HepG2 (cell line): ENCODE results near the gene COMMD8. TPM values are rescaled to one million over a fixed set of nuclear protein-coding genes. Genes with fewer than 3 reads are reported as not detected.

Experiments used
- ESRRA ChIP-seq: sonication (generic); formaldehyde crosslinking; IDR thresholded peaks from 2 replicates; pipeline ENCODE4 v1.5.1; 2020; ENCODE audit warnings: mild to moderate bottlenecking, low read depth, missing genetic modification reagents
- FOXA1 ChIP-seq, 2 experiments: fragments of 450-650 bp in 1 of 2; sonication (generic) in 1 of 2; formaldehyde crosslinking in 1 of 2; IDR thresholded peaks; 2 replicates each; pipeline versions ENCODE4 v1.4.0 to v1.6.1; 2016 to 2020; ENCODE audit warnings: missing genetic modification reagents in 1 of 2
- FOXO1 ChIP-seq: sonication (generic); formaldehyde crosslinking; IDR thresholded peaks from 2 replicates; pipeline ENCODE4 v1.4.0; 2020; ENCODE audit warnings: missing genetic modification reagents
- MAF1 ChIP-seq: sonication (generic); formaldehyde crosslinking; IDR thresholded peaks from 2 replicates; pipeline ENCODE4 v1.5.0; 2020; ENCODE audit warnings: missing genetic modification reagents, borderline replicate concordance
- NFIC ChIP-seq: IDR thresholded peaks from 2 replicates; pipeline ENCODE4 v1.6.1; 2012; ENCODE audit warnings: mild to moderate bottlenecking, low read length, inconsistent platforms
- NFKBIZ ChIP-seq: IDR thresholded peaks from 2 replicates; pipeline ENCODE4 v1.6.1; 2018; ENCODE audit warnings: missing genetic modification reagents, missing compliant biosample characterization
- PAX8 ChIP-seq: sonication (generic); formaldehyde crosslinking; IDR thresholded peaks from 2 replicates; pipeline ENCODE4 v1.8.0; 2022; ENCODE audit warnings: mild to moderate bottlenecking, missing genetic modification reagents, borderline replicate concordance
- PCBP2 ChIP-seq: fragments of 200-400 bp; formaldehyde crosslinking; optimal IDR thresholded peaks from 2 replicates; pipeline ENCODE3; 2018; ENCODE audit warnings: low read length, low read depth; ENCODE audit not compliant: poor library complexity, severe bottlenecking
- RXRB ChIP-seq: IDR thresholded peaks from 2 replicates; pipeline ENCODE4 v1.6.1; 2016; ENCODE audit warnings: borderline replicate concordance, missing genetic modification reagents, missing compliant biosample characterization
- SNAPC2 ChIP-seq: sonication (generic); formaldehyde crosslinking; IDR thresholded peaks from 2 replicates; pipeline ENCODE4 v1.8.1; 2022; ENCODE audit warnings: mild to moderate bottlenecking, missing genetic modification reagents
- SP140L ChIP-seq: sonication (generic); formaldehyde crosslinking; IDR thresholded peaks from 2 replicates; pipeline ENCODE4 v1.4.0; 2020; ENCODE audit warnings: missing genetic modification reagents, borderline replicate concordance
- TBX3 ChIP-seq: fragments of 450-650 bp; IDR thresholded peaks from 2 replicates; pipeline ENCODE4 v1.6.1; 2017; ENCODE audit warnings: antibody characterized with exemption, mild to moderate bottlenecking, inconsistent platforms, borderline replicate concordance
- TERF1 ChIP-seq: sonication (generic); formaldehyde crosslinking; IDR thresholded peaks from 2 replicates; pipeline ENCODE4 v1.8.0; 2022; ENCODE audit warnings: mild to moderate bottlenecking, missing genetic modification reagents, moderate library complexity
- TP53 ChIP-seq: sonication (generic); formaldehyde crosslinking; conservative IDR thresholded peaks from 2 replicates; pipeline ENCODE4 v1.4.0; 2020; ENCODE audit warnings: missing genetic modification reagents
- XBP1 ChIP-seq: sonication (generic); formaldehyde crosslinking; IDR thresholded peaks from 2 replicates; pipeline ENCODE4 v1.5.0; 2020; ENCODE audit warnings: missing genetic modification reagents
- ZNF224 ChIP-seq: sonication (generic); formaldehyde crosslinking; IDR thresholded peaks from 2 replicates; pipeline ENCODE4 v1.5.0; 2020; ENCODE audit warnings: mild to moderate bottlenecking, missing genetic modification reagents
- ZNF280D ChIP-seq: sonication (generic); formaldehyde crosslinking; IDR thresholded peaks from 2 replicates; pipeline ENCODE4 v1.5.1; 2020; ENCODE audit warnings: mild to moderate bottlenecking, missing genetic modification reagents
- ZNF432 ChIP-seq: sonication (generic); formaldehyde crosslinking; IDR thresholded peaks from 2 replicates; pipeline ENCODE4 v1.5.0; 2020; ENCODE audit warnings: missing genetic modification reagents, mild to moderate bottlenecking, borderline replicate concordance
- ZNF558 ChIP-seq: sonication (generic); formaldehyde crosslinking; IDR thresholded peaks from 2 replicates; pipeline ENCODE4 v1.9.0; 2022; ENCODE audit warnings: mild to moderate bottlenecking, missing genetic modification reagents, borderline replicate concordance
- ZNF607 ChIP-seq: sonication (generic); formaldehyde crosslinking; IDR thresholded peaks from 2 replicates; pipeline ENCODE4 v1.5.1; 2020; ENCODE audit warnings: missing genetic modification reagents, mild to moderate bottlenecking, borderline replicate concordance
- ZNF614 ChIP-seq: IDR thresholded peaks from 2 replicates; pipeline ENCODE4 v1.6.1; 2018; ENCODE audit warnings: missing biosample characterization, missing genetic modification reagents, inconsistent platforms, borderline replicate concordance
- ZNF790 ChIP-seq: sonication (generic); formaldehyde crosslinking; IDR thresholded peaks from 2 replicates; pipeline ENCODE4 v1.8.0; 2022; ENCODE audit warnings: missing genetic modification reagents, mild to moderate bottlenecking, borderline replicate concordance
- polyA plus RNA-seq, 8 experiments: library from polyadenylated mRNA; depleted of rRNA in 3 of 8; stranded (reverse) in 7 of 8; unstranded in 1 of 8; fragments of >200 nt; fragmentation: Illumina TruSeq in 4 of 8; extraction: Trizol in 4 of 8; gene quantifications; 2 replicates each; pipeline versions ENCODE4 v1.2.1 to v1.2.3, GENCODE V29; 2011 to 2016; ENCODE audit warnings: low read depth in 4 of 8, missing spikeins in 1 of 8, mixed read lengths in 1 of 8; ENCODE audit not compliant: insufficient read depth in 1 of 8
- total RNA-seq, 5 experiments: library from RNA; depleted of rRNA; stranded (reverse); fragments of >200 nt; fragmentation: Illumina TruSeq; extraction: Trizol; gene quantifications; 2 replicates each; pipeline ENCODE4 v1.2.3, GENCODE V29; 2016; ENCODE audit warnings: low read depth in 1 of 5
- TF ChIP-seq, protein P1 (sequence below): sonication (generic); formaldehyde crosslinking; IDR thresholded peaks from 2 replicates; pipeline ENCODE4 v1.4.0; 2020; ENCODE audit warnings: missing genetic modification reagents, mild to moderate bottlenecking, borderline replicate concordance
- TF ChIP-seq, protein P2 (sequence below): sonication (generic); formaldehyde crosslinking; IDR thresholded peaks from 2 replicates; pipeline ENCODE4 v1.5.0; 2020; ENCODE audit warnings: missing genetic modification reagents, mild to moderate bottlenecking, borderline replicate concordance

Gene COMMD8
- total and polyA plus RNA-seq, 2 of the 13 experiments (the other 11 are each of a cell fraction or from before 2014, with no cell fraction given): 7.1 to 20.3 TPM

DNA sequence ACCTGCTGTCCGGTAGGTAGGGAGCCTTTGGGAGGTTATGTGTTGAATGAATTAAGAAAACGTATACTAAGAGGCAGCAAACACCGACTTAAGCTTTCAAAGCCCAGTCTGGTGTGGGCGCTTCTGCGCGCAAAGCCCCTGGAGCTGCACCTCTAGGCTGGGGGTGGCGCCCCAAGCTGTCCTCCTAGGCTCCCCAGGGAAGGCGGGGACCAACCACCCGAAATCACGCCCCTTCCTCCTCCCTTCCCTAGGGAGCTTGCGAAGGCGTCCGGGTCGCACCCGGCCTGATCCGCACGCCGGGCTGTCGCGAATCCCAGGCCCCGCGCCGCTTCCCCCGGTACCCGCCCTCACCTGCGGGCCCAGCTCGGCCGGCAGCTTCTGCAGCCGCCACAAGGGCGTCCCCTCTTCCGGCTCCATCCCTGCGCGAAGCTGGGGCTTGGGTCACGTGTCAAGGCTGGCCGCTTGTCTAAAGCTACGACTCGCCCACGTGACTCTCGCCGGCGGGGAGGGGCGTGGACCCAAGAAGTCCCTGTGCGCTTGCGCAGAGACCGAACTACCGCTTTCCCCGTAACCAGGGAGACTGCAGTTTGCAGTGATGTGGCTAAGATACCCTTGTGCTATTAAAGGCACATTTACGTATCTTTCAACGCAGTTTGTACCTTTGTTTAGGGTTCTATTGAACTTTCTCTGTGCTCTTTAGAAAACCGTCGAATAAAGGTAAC lies at the start of gene COMMD8 (continued):
- TF ChIP-seq ZNF280D (CRISPR knock-in tag) (no peak), ZNF558 (CRISPR knock-in tag) (no peak), ZNF607 (CRISPR knock-in tag) (peak; percentile 21; the same call in 1 of the 2 replicates), PCBP2 (no peak), ZNF614 (CRISPR knock-in tag) (peak; percentile 81; the same call in 1 of the 2 replicates), PAX8 (CRISPR knock-in tag) (no peak), TBX3 (no peak), ZNF224 (CRISPR knock-in tag) (no peak), NFKBIZ (CRISPR knock-in tag) (no peak), ZNF432 (no peak), FOXO1 (CRISPR knock-in tag) (no peak), MAF1 (CRISPR knock-in tag) (no peak), SNAPC2 (CRISPR knock-in tag) (no peak), ZNF790 (no peak; the same call in 1 of the 2 replicates), NFIC (no peak), TERF1 (CRISPR knock-in tag) (no peak), FOXA1 (IDR thresholded peaks at IDR 0.05) (no peak), FOXA1 (CRISPR knock-in tag; IDR thresholded peaks at IDR 0.05) (no peak), SP140L (no peak), RXRB (0 out of 2 replicates have a peak, but pooled peaks have one; percentile 19), ESRRA (CRISPR knock-in tag) (no peak), TP53 (CRISPR knock-in tag) (no peak), XBP1 (CRISPR knock-in tag) (no peak)
- TF ChIP-seq, protein P1, sequence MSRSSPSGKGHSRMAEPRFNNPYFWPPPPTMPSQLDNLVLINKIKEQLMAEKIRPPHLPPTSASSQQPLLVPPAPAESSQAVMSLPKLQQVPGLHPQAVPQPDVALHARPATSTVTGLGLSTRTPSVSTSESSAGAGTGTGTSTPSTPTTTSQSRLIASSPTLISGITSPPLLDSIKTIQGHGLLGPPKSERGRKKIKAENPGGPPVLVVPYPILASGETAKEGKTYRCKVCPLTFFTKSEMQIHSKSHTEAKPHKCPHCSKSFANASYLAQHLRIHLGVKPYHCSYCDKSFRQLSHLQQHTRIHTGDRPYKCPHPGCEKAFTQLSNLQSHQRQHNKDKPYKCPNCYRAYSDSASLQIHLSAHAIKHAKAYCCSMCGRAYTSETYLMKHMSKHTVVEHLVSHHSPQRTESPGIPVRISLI (CRISPR knock-in tag): no peak
- TF ChIP-seq, protein P2, sequence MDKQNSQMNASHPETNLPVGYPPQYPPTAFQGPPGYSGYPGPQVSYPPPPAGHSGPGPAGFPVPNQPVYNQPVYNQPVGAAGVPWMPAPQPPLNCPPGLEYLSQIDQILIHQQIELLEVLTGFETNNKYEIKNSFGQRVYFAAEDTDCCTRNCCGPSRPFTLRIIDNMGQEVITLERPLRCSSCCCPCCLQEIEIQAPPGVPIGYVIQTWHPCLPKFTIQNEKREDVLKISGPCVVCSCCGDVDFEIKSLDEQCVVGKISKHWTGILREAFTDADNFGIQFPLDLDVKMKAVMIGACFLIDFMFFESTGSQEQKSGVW (CRISPR knock-in tag): no peak
